Coronary artery (tissue), 2 donors: Measurements from ENCODE around the gene C5orf46.
"Not testable (repeated sequence)": the region's sequence is repeated elsewhere in the genome, so short reads cannot be mapped to it uniquely, and the experiment has no call there.

ENCODE experiments used
- DNase-seq: peaks from one replicate; pipeline ENCODE4 v3.0.0-alpha.2; 2017; ENCODE audit warnings: low spot score
- H3K27ac ChIP-seq, 2 donors: fragments of 200-600 bp; sonication (generic); one replicate each; pipeline ENCODE4 v1.5.1; 2016 to 2019
- H3K4me3 ChIP-seq: fragments of 200-600 bp; sonication (generic); 2 replicates; pipeline ENCODE4 v1.5.1; 2016; ENCODE audit warnings: mild to moderate bottlenecking, moderate library complexity
- CTCF ChIP-seq: fragments of 200-600 bp; sonication (generic); IDR thresholded peaks from one replicate; pipeline ENCODE4 v1.5.1; 2019; ENCODE audit warnings: antibody characterized with exemption

The C5orf46 gene

GRCh38 chr5:147906326-147907095 is at the start of gene C5orf46:
TSS of gene C5orf46 (minus strand) at chr5:147906538. CDS start at chr5:147906501, 37 bp downstream.
- Histone ChIP-seq H3K27ac (peak within 1 kb of the TSS; percentile 7 to 66), H3K4me3 (peak within 1 kb of the TSS; percentile 30)
- no peak for TF ChIP-seq CTCF
- no peak for DNase-seq

- Histone ChIP-seq H3K27ac (no peak overlapping the region), H3K4me3 (no peak overlapping the region)
- no peak for DNase-seq
- TF ChIP-seq CTCF: no peak
Measured at GRCh38 chr5:147954971-147955370, 48.6 kb upstream of the C5orf46 start.

- TF ChIP-seq CTCF: peak; percentile 23
- no peak for DNase-seq
- no peak overlapping the region for H3K27ac ChIP-seq
- H3K4me3 ChIP-seq: no peak overlapping the region
Measured at GRCh38 chr5:147949711-147950573, 43.6 kb upstream of the C5orf46 start.

- DNase-seq, H3K27ac ChIP-seq, H3K4me3 ChIP-seq: not testable (repeated sequence)
Measured at GRCh38 chr5:147946658-147947274, 40.4 kb upstream of the C5orf46 start.

GRCh38 chr5:147939431-147940114 is 33.2 kb upstream of the C5orf46 start:
- TF ChIP-seq CTCF: no peak
- DNase-seq: no peak
- Histone ChIP-seq H3K27ac (no peak overlapping the region), H3K4me3 (no peak overlapping the region)

- no peak overlapping the region for H3K4me3 ChIP-seq
- DNase-seq: no peak
- peak; percentile 14 for TF ChIP-seq CTCF
Measured at GRCh38 chr5:147935032-147935431, 28.7 kb upstream of the C5orf46 start.

GRCh38 chr5:147930769-147931168 is 24.4 kb upstream of the C5orf46 start:
- no peak overlapping the region for H3K27ac ChIP-seq
- no peak for TF ChIP-seq CTCF
- no peak overlapping the region for H3K4me3 ChIP-seq
- DNase-seq: no peak

More at GRCh38 chr5:147935032-147935431, 28.7 kb upstream of the C5orf46 start:
- H3K27ac ChIP-seq: no peak overlapping the region
